DND-41 (cell line): ENCODE measurements around the gene SGCD.

Experiments
- ATAC-seq: fragments of 200-7000 bp; cut with Tn5 transposase; 3 replicates; pipeline ENCODE4 v1.9.1; 2021; ENCODE audit warnings: low read depth; ENCODE audit not compliant: insufficient read depth
- DNase-seq: peaks from one replicate; pipeline ENCODE4 v3.0.0-alpha.2; 2020
- H2AFZ ChIP-seq: 2 replicates; pipeline ENCODE4 v1.6.0; 2012; ENCODE audit warnings: low read depth, low read length
- H3K27ac ChIP-seq: 2 replicates; pipeline ENCODE4 v1.5.1; 2012; ENCODE audit warnings: low read length, inconsistent platforms
- H3K27me3 ChIP-seq: fragments of 200-600 bp; sonication (generic); 2 replicates; pipeline ENCODE4 v1.6.0; 2012; ENCODE audit warnings: low read length, mild to moderate bottlenecking, inconsistent platforms; ENCODE audit not compliant: insufficient read depth, poor library complexity
- H3K36me3 ChIP-seq: 2 replicates; pipeline ENCODE4 v1.5.1; 2012; ENCODE audit warnings: low read length, inconsistent platforms; ENCODE audit not compliant: insufficient read depth
- H3K4me1 ChIP-seq: 2 replicates; pipeline ENCODE4 v1.5.1; 2012; ENCODE audit warnings: mild to moderate bottlenecking, low read length; ENCODE audit not compliant: insufficient read depth
- H3K4me2 ChIP-seq: 2 replicates; pipeline ENCODE4 v1.6.0; 2012; ENCODE audit warnings: mild to moderate bottlenecking, moderate library complexity, low read length, inconsistent platforms; ENCODE audit not compliant: insufficient read depth
- H3K4me3 ChIP-seq, 2 experiments: fragments of 200-600 bp in 1 of 2; shearing (Covaris generic) in 1 of 2; 2 replicates each; pipeline ENCODE4 v1.5.1; 2012 to 2016; ENCODE audit warnings: inconsistent platforms in 2 of 2, low read length in 2 of 2, mild to moderate bottlenecking in 2 of 2, low read depth in 1 of 2, moderate library complexity in 1 of 2
- H3K79me2 ChIP-seq: 2 replicates; pipeline ENCODE4 v1.6.0; 2012; ENCODE audit warnings: low read length, inconsistent platforms; ENCODE audit not compliant: insufficient read depth
- H3K9ac ChIP-seq: 2 replicates; pipeline ENCODE4 v1.6.0; 2012; ENCODE audit warnings: low read depth, mild to moderate bottlenecking, inconsistent platforms, low read length, moderate library complexity
- H3K9me3 ChIP-seq: 2 replicates; pipeline ENCODE4 v1.5.1; 2012; ENCODE audit warnings: low read length, moderate library complexity, mild to moderate bottlenecking, inconsistent platforms; ENCODE audit not compliant: insufficient read depth, severe bottlenecking
- H4K20me1 ChIP-seq: 2 replicates; pipeline ENCODE4 v1.6.0; 2012; ENCODE audit warnings: low read length; ENCODE audit not compliant: insufficient read depth
- CTCF ChIP-seq: IDR thresholded peaks from 2 replicates; pipeline ENCODE4 v1.5.1; 2012; ENCODE audit warnings: borderline replicate concordance, low read length, moderate library complexity, mild to moderate bottlenecking; ENCODE audit not compliant: poor library complexity, severe bottlenecking; ENCODE audit errors: extremely low read depth
- EZH2 ChIP-seq: IDR thresholded peaks from 3 replicates; pipeline ENCODE4 v1.6.1; 2012; ENCODE audit warnings: borderline replicate concordance, low read depth, mild to moderate bottlenecking, moderate library complexity, low read length, inconsistent platforms; ENCODE audit not compliant: severe bottlenecking

SGCD gene

GRCh38 chr5:156438076-156438475, 111.1 kb downstream of the SGCD start:
- no peak for ATAC-seq
- H3K9ac ChIP-seq, result no peak overlapping the region
- H3K36me3 ChIP-seq, result no peaks in the 10 kb centered on the region
- no peak for DNase-seq
- H2AFZ ChIP-seq, result no peak overlapping the region
- no peaks in the 10 kb centered on the region for H3K79me2 ChIP-seq
- no peak overlapping the region for H3K4me2 ChIP-seq
- no peak overlapping the region for H3K4me3 ChIP-seq
- no peaks in the 10 kb centered on the region for H4K20me1 ChIP-seq
- no peaks in the 10 kb centered on the region for H3K9me3 ChIP-seq
- H3K4me1 ChIP-seq, result no peaks in the 10 kb centered on the region
- no peak for TF ChIP-seq EZH2
- no peak for TF ChIP-seq CTCF
- peaks cover 4% of the 10 kb centered on the region for H3K27me3 ChIP-seq
- no peak overlapping the region for H3K27ac ChIP-seq

GRCh38 chr5:156444753-156445291, 117.9 kb downstream of the SGCD start:
- DNase-seq (no peak), ATAC-seq (no peak)
- no peaks in the 10 kb centered on the region for H3K9me3 ChIP-seq
- H3K36me3 ChIP-seq, result no peaks in the 10 kb centered on the region
- H3K27ac ChIP-seq, result no peak overlapping the region
- no peaks in the 10 kb centered on the region for H4K20me1 ChIP-seq
- no peak overlapping the region for H3K4me2 ChIP-seq
- peaks cover 13% of the 10 kb centered on the region for H3K27me3 ChIP-seq
- H3K79me2 ChIP-seq, result no peaks in the 10 kb centered on the region
- no peak overlapping the region for H2AFZ ChIP-seq
- no peak overlapping the region for H3K4me3 ChIP-seq
- no peak overlapping the region for H3K9ac ChIP-seq
- H3K4me1 ChIP-seq, result no peaks in the 10 kb centered on the region
- TF ChIP-seq EZH2 (no peak), CTCF (no peak)

- Histone ChIP-seq H3K79me2 (no peaks in the 10 kb centered on the region), H3K4me3 (no peak overlapping the region), H3K36me3 (no peaks in the 10 kb centered on the region), H3K27ac (no peak overlapping the region), H2AFZ (no peak overlapping the region), H3K4me1 (no peaks in the 10 kb centered on the region), H4K20me1 (no peaks in the 10 kb centered on the region), H3K9me3 (no peaks in the 10 kb centered on the region), H3K4me2 (no peak overlapping the region), H3K27me3 (peaks cover 13% of the 10 kb centered on the region), H3K9ac (no peak overlapping the region)
- TF ChIP-seq CTCF (no peak), EZH2 (no peak)
- no peak for ATAC-seq
- no peak for DNase-seq
Observed at GRCh38 chr5:156446526-156446925, 119.6 kb downstream of the SGCD start.

- no peaks in the 10 kb centered on the region for H3K36me3 ChIP-seq
- no peaks in the 10 kb centered on the region for H3K4me1 ChIP-seq
- TF ChIP-seq EZH2 (no peak), CTCF (no peak)
- no peaks in the 10 kb centered on the region for H3K9me3 ChIP-seq
- no peaks in the 10 kb centered on the region for H4K20me1 ChIP-seq
- no peak overlapping the region for H3K27ac ChIP-seq
- no peaks in the 10 kb centered on the region for H3K79me2 ChIP-seq
- ATAC-seq (no peak), DNase-seq (no peak)
- H3K27me3 ChIP-seq, result peaks cover 10% of the 10 kb centered on the region
- no peak overlapping the region for H3K4me2 ChIP-seq
- no peak overlapping the region for H2AFZ ChIP-seq
- no peak overlapping the region for H3K9ac ChIP-seq
- H3K4me3 ChIP-seq, result no peak overlapping the region
Observed at GRCh38 chr5:156450778-156451177, 123.8 kb downstream of the SGCD start.
